ENCODE results near the gene GNAT1.

The GNAT1 gene

GRCh38 chr3:50163572-50164455 is 27.6 kb upstream of the GNAT1 start:
- DNase-seq (ENCODE audit: low spot score), result no peak

- DNase-seq (ENCODE audit: low spot score), result no peak
Measured at GRCh38 chr3:50164481-50164880, 26.9 kb upstream of the GNAT1 start.

GRCh38 chr3:50164984-50165909 is 26.2 kb upstream of the GNAT1 start:
- no peak for DNase-seq (ENCODE audit: low spot score)

- no peak for DNase-seq (ENCODE audit: low spot score)
Measured at GRCh38 chr3:50165910-50166538, 25.4 kb upstream of the GNAT1 start.

- no peak for DNase-seq (ENCODE audit: low spot score)
Measured at GRCh38 chr3:50166620-50167019, 24.8 kb upstream of the GNAT1 start.

GRCh38 chr3:50167069-50167840 is 24.2 kb upstream of the GNAT1 start:
- peak; percentile 49 for DNase-seq (ENCODE audit: low spot score)

GRCh38 chr3:50167841-50168209 is 23.6 kb upstream of the GNAT1 start:
- DNase-seq (ENCODE audit: low spot score), result no peak

GRCh38 chr3:50168388-50168787 is 23.0 kb upstream of the GNAT1 start:
- no peak for DNase-seq (ENCODE audit: low spot score)

- no peak for DNase-seq (ENCODE audit: low spot score)
Measured at GRCh38 chr3:50168791-50169190, 22.6 kb upstream of the GNAT1 start.

GRCh38 chr3:50169232-50169832 is 22.1 kb upstream of the GNAT1 start:
- no peak for DNase-seq (ENCODE audit: low spot score)

GRCh38 chr3:50169858-50170257 is 21.6 kb upstream of the GNAT1 start:
- DNase-seq (ENCODE audit: low spot score), result no peak

- DNase-seq (ENCODE audit: low spot score), result no peak
Measured at GRCh38 chr3:50170689-50171088, 20.7 kb upstream of the GNAT1 start.

GRCh38 chr3:50171540-50172301 is 19.7 kb upstream of the GNAT1 start:
- peak; percentile 82 for DNase-seq (ENCODE audit: low spot score)

- no peak for DNase-seq (ENCODE audit: low spot score)
Measured at GRCh38 chr3:50172626-50173220, 18.7 kb upstream of the GNAT1 start.

GRCh38 chr3:50173685-50174516 is 17.5 kb upstream of the GNAT1 start:
- no peak for DNase-seq (ENCODE audit: low spot score)

- DNase-seq (ENCODE audit: low spot score), result no peak
Measured at GRCh38 chr3:50174517-50174895, 16.9 kb upstream of the GNAT1 start.

GRCh38 chr3:50174947-50175524 is 16.4 kb upstream of the GNAT1 start:
- DNase-seq (ENCODE audit: low spot score), result no peak

- DNase-seq (ENCODE audit: low spot score), result no peak
Measured at GRCh38 chr3:50177346-50177745, 14.1 kb upstream of the GNAT1 start.

GRCh38 chr3:50179710-50180109 is 11.7 kb upstream of the GNAT1 start:
- no peak for DNase-seq (ENCODE audit: low spot score)
